Measurements from ENCODE around the gene GALNT13. TPM values are rescaled to one million over a fixed set of nuclear protein-coding genes. Genes with fewer than 3 reads are reported as not detected.

The GALNT13 gene
- total RNA-seq, 4 donors from 2014 or later: 2.1 to 18.3 (median 13.3) TPM

- no peak for TF ChIP-seq CTCF (IDR thresholded peaks at IDR 0.05; ENCODE audit: low read depth)
Observed at GRCh38 chr2:154307007-154307406, 435.3 kb downstream of the GALNT13 start.

- no peak for TF ChIP-seq CTCF (IDR thresholded peaks at IDR 0.05; ENCODE audit: low read depth)
Observed at GRCh38 chr2:154324601-154325000, 452.9 kb downstream of the GALNT13 start.

- TF ChIP-seq CTCF (IDR thresholded peaks at IDR 0.05; ENCODE audit: low read depth): no peak
Observed at GRCh38 chr2:154329510-154329909, 457.8 kb downstream of the GALNT13 start.

GRCh38 chr2:154331784-154332183 is 460.1 kb downstream of the GALNT13 start:
- TF ChIP-seq CTCF (IDR thresholded peaks at IDR 0.05; ENCODE audit: low read depth): no peak

GRCh38 chr2:154336201-154336600 is 464.5 kb downstream of the GALNT13 start:
- TF ChIP-seq CTCF (IDR thresholded peaks at IDR 0.05; ENCODE audit: low read depth): no peak

- no peak for TF ChIP-seq CTCF (IDR thresholded peaks at IDR 0.05; ENCODE audit: low read depth)
Observed at GRCh38 chr2:154338352-154338967, 466.7 kb downstream of the GALNT13 start.

GRCh38 chr2:154343282-154343681 is 471.6 kb downstream of the GALNT13 start:
- TF ChIP-seq CTCF (IDR thresholded peaks at IDR 0.05; ENCODE audit: low read depth): no peak

All from subcutaneous adipose tissue (tissue), 4 donors.